HPDE6-E6E7 (cell line): ENCODE results near the gene CLASP1.

Source experiments
- DNase-seq: peaks from one replicate; pipeline ENCODE4 v3.0.0; 2011; ENCODE audit warnings: missing footprints; ENCODE audit errors: extremely low spot score

The CLASP1 gene

DNA sequence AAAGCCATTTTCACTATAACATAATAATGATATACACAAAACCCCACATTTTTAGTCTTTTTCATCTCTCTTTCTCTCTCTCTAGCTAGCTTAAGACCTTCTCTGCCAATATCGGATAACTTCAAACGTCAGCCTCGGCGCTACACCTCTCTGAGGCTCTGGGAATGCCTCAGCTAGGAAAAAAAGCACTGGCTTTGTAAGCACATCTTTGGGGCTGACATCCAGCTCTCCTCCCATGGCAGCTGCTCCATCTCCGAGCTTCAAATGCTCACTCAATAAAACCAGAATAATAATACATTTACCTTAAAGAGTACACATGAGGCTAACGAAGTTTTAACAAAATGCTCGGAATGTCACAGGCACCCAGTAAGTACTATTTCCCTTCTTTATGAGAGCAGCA lies 107.8 kb downstream of the CLASP1 start:
- DNase-seq = no peak

DNA sequence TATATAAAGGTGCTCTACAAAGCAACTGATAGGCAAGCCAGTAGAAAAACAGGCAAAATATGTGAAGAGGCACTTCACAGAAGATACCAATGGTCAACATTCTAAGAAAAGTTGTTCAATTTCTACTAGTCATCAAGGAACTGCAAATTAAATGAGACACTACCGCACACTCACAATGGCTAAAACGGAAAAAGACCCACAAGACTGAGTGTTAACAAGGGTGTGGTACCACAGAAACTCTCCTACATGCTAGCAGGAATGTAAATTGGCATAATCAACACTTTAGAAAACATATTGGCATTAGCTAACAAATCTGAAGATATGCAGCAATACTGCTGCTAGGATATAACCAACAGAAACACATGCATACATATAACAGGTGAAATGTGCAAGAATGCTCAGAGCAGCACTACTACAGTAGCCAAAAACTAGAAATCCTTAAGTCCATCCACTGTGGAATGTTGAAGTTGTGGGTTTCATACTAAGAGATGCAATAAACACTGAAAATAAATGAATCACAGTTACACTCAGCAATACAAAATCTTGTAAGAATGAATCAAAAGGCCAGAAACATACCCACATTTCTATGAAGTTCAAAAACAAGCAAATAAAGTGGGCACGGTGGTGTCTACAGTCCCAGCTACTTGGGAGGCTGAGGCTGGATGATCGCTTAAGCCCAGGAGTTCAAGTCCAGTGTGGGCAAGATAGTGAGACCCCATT lies 109.4 kb downstream of the CLASP1 start:
- DNase-seq = no peak

DNA sequence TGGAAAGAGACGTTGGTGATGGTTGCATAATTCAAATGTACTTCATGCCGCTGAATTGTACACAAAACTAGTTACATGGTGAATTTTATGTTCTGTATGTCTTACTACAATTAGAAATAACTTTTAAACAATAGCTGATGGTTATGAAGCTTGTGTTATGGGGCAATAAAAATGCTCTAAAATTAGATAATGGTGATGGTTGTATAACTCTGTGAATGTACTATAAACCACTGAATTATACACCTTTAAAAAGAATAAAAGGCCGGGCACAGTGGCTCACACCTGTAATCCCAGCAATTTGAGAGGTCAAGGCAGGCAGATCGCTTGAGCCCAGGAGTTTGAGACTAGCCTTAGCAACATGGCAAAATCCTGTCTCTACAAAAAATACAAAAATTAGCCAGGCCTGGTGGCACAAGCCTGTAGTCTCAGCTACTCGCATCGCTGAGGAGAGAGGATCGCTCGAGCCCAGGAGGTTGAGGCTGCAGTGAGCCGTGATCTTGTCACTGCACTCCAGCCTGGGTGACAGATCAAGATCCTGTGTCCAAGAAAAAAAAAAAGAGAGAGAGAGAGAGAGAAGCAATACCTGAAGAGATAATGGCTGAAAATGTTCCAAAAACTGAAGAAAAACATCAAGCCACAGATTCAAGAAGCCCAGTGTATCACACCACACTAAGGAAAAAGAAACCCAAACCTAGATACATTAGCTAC lies 112.3 kb downstream of the CLASP1 start:
- DNase-seq = no peak

DNA sequence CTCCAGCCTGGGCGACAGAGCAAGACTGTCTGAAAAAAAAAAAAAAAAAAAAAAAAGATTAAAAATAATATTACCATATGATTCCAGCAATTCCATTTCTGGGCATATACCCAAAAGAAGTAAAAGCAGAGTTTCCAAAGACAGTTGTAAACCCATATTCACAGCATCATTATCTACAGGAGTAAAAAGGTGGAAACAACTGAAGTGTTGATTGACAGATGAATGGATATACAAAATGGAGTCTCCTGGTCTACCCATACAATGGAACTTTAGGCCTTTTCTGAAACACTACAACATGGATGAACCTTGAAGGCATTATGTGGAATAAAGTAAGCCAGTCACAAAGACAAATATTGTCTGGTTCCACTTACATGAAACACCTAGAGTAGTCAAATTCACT lies 112.9 kb downstream of the CLASP1 start:
- no peak for DNase-seq

DNA sequence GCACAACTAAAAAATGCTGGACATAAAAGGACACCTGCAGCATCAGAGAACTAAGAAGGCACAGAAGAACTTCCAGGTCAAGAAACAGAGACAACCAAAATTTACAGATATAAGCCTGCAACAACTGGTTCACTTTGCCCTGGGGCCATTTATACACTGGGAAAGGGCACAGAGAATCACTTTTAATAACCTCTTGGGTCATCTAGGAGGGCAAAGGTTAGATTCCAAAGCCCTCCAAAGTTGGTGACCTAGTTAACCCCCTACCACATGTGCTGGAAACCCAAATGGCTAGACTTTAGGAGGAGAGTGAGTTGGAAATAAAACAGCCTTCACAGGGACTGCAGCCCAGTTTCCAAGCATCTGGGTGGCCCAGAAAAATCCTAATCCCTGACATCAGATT lies 115.3 kb downstream of the CLASP1 start:
- DNase-seq = no peak

DNA sequence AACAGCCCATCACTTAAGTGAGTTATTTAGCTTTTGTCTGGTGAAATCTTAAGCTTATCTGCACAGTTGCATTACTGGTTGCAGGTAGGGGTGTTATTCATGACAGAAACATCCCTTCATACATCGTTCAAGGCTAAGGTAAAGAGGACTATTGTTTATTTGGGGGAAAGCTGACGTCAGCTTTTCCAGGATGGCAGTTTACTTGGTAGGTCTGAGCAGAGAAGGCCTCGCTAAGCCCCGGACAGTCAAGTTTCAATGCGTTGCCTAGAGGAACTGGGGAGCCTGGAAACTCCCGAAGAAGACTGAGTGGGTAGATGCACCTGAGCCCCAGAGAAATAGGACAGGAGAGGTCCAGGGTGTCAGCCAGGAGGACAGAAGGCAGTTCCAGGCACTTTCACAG lies 116.4 kb downstream of the CLASP1 start:
- peak; percentile 22 for DNase-seq

DNA sequence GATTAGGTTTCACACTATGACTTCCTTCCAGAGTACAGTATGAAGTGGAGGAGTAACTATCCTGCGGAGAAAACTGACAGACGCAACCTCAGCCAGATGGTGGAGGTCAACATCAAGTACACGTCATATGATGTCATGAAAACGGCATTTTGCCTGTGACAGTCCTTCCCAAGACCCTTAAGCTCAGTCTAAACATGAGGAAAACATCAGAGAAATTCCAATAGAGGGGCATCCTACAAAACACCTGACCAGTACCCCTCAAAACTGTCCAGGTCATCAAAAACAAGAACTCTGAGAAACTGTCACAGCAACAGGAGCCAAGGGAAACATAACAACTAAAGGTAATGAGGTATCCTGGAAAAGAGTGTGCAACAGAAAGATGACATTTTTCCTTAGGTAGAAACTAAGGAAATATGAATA lies 116.9 kb downstream of the CLASP1 start:
- no peak for DNase-seq

DNA sequence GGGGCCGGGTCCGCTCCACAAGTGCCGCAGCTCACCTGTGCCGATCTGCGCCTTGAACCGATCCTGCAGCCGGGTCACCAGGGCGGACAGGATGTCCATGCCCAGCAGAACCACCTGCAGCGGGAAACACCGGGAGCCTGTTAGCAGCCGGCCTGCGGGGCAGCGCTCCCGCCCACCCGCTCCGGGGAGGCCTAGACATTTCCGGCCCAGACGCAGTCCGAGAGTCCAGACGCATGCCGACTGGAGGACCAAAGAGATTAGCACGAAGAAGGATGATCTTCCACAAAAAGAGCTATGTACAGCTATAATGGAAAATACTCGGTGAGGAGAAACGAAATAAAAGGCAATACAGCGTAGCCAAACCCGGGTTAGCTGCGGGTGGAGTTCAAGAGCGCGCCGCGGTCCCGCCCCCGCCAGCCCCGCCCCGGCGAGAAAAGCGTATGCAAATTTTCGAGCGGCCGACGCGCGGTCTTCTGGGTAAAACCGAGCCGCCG lies 119.0 kb downstream of the CLASP1 start:
- DNase-seq = peak; percentile 64

DNA sequence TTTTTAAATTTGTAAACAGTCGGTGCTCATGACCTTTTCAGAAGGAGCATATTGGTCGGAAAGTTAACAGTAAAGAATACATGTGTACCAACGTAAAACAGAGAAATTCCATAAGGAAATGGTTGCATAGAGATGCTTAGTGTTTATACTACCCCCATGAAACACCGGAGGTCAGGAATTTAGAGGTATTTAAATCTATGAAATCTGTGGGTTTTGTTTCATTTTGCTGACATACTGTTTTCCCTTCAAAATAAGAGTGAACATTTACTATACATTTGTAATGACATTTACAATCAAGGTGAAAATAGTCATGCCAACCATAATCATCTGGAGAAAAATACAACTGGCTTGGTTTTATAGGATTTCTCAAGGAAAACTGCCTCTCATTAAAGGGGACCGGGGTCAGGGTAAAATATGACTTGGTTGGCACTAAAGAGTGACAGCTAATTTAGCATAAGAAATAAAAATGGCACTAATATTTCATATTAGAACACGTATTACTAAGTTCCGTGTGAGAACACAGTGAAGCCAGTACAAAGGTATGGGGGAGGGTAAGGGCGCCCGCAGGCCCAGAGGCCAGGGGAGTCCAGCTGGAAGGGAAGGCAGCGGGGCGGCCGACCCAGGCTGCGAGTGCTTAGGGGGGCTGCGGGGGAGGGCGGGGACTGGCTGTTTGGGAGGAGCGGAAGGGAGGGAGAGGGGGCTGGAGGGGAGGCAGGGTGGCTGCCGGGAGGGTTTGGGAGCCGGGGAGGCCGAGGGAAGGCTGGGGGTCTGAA lies 119.6 kb downstream of the CLASP1 start:
- DNase-seq = peak; percentile 38

DNA sequence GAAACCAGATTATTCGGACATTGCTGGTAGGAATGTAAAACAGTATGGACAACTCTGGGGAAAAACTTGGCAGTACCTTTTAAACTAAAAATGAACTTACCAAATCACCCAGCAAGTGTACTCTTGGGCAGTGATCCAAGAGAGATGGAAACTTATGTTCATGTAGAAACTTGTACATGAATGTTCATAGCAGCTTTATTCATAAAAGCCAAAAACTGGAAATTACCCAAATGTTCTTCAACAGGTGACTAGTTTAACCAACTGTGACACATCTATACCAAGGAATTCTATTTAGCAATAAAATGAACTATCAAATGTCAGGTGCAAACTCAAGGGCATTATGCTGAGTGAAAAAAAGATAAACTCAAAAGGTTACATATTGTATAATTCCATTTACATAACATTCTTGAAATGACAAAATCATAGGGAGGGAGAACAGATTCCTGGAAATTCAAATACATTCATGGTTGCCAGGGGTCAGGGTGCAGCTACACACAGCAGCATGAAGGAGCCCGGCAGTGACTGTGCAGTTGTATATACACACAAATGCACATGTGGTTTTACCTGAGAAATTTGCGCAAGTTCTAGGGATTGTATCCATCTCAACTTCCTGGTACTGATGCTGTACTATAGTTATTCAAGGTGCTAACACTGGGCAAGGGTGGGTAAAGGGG lies 122.1 kb downstream of the CLASP1 start:
- no peak for DNase-seq

DNA sequence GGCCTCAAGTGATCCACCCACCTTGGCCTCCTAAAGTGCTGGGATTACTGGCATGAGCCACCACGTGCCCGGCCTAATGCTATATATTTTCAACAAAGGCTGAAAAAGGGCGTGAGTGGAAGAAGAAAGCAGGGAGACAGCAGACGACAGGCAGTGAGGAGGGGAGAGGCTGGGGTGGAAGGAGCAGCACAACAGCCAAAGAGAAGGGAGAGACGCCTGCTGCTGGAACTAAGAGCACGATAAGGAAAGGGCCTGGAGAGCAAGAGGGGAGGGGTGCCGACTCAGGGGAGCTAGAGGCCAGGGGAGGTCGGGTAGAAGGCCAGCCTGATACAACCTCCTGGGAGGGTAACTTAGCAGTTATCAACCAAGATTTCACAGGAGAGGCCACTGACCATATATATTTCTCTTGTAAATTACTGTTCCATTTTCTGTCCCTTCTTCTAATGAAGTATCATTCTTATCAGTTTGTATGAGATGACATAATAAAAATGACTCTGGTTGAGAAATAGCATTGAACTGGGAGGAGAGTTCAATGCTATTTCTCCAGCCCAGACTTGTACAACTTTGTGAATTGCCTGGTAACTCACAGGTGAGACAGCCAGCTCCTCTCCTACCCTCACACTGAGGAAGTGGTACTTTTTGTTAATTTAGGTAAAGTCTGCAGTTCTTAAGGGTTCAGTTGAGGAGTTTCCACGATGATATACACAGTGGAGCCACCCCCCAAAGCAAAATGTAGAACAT lies 124.4 kb downstream of the CLASP1 start:
- no peak for DNase-seq

DNA sequence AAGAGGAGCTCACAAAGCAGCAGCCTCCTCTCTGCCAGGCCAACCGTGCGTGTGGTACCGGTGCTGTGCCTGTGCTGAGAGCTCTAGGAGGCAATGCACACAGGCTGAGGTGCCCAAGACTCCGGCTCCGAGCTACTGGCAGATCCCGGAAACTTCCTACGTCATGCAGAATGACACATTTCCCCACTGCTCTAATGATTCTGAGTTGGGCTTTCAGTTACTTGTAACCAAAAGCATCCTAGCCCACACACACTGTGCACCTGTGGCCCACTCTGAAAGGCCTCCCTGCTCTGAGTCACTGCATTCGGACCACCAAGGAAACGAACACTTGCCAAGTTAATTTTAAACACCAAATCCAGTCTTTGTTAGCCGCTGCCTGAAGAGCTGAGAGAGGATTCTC lies 127.9 kb downstream of the CLASP1 start:
- no peak for DNase-seq

DNA sequence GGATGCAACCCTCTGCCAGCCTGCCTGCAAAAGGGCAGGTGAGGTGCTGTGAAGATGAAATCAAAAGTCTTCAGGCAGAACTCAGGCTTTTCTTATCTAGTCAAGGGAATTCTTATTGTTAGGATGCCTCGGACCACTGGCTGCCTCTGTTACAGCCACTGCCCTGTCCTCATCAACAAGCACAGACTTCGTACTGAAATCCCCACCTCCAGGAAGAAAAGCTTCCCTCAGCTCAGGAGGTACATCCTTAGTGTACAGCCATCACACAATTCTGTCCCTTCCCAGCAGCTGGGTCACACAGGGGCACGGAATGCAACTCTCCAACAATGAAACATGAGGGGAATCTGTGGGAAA lies 128.6 kb downstream of the CLASP1 start:
- no peak for DNase-seq

DNA sequence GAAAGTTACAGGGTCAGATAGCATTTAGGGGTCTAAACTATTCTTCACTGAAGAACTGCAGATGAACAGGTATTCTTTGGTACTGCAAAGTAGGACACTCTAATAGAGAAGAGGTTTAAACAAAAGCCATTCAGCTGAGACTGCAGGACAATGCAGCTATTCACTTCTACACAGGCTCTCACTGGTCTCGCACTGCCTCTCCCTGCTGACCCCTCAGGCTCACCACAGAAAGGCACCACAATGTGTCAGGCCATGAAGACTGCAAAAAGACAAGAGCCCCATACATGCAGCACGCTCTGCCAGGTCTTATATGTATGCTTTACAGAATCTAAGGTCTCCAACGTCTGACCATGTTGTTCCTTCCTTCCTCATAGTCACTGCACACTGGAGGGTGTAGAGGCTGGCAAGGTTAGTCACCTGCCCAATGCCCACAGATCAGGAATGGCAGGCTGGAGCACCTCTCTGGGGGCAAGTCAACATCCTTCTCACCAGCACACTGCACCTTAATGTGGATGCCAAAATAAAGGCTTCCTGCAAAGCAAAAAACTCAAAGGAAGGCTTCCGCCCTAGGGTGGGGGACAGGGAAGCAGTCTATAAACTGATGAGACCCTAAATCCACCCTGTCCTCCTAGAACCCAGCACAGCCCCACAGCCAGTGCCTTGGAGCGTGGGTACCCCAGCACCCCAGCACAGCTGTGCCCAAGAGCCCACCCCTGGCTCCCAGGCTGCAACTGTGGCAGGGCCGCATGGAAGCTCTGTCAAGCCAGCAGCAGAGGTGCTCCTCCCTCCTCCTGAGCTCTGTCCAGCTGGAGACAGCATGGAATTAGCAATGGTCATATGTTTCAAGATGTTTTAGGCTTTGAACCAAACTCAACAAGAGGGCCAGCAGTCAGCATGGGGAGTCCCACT lies 129.3 kb downstream of the CLASP1 start:
- no peak for DNase-seq

DNA sequence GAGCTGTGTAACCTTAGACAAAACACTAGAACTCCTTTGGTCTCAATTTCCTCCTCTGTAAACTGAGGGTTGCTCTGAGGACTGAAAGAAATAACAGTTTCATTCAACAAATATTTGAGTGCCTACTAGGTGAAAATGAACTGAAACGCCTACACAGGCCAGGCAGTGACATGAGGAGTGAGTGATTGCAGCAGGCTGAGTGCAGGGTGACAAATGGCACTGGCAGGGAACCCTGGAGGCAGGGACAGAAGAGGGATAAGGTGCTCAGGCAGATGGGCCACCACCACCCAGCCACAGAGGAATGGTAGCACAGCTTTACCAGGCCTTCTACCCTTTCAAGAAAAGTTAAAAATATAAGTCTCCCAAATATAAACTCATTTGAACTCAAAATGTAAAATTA lies 130.1 kb downstream of the CLASP1 start:
- no peak for DNase-seq

DNA sequence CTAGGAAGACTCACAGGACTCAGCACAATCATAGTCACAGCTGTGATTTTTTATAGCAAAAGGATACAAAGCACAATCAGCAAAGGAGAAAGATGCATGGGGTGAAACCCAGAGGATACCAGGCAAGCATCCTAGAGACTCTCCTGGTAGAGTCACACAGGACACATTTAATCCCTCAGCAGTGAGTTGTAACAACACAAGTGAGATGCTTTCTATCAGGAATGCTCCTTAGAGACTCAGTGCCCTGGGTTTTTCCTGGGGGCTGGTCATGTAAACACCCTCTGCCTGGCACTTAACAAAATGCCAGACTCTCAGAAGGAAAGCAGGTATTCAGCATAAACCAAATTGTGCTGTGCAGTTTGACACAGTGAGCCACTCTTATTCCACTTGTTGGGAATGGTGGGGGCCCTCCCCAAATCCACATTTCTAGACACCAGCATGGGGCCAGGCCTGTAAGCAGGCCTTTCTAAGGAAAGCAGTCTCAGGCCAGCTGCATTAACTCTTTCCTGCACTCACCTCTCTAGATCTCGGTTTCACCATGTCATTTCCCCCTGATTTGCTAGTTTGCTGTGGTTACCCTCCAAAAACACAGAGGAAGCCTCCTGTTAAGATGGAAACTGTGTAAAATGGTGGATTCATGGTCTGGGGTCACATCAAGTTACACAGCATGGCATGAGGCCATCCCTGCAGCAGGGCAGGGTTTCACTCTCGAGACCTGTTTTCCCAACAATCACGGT lies 135.5 kb downstream of the CLASP1 start:
- DNase-seq = no peak

DNA sequence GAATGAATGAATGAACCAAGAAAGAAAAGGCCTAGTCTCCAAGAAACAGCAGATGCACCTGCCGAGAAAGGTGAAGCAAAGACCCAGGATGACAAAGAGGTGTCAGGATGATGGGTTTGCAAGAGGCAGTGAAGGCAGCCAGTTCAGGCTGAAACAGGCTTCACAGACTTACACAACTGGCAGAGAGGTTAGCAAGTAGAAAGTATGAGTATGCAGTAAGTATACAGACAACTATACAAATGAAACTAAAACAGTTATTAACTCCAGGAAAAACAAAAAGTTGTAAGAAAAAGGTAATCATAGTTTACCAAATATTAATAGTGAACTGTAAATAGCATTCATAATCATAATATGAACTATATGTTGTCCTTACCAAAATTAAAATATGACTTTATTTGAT lies 138.4 kb downstream of the CLASP1 start:
- no peak for DNase-seq

DNA sequence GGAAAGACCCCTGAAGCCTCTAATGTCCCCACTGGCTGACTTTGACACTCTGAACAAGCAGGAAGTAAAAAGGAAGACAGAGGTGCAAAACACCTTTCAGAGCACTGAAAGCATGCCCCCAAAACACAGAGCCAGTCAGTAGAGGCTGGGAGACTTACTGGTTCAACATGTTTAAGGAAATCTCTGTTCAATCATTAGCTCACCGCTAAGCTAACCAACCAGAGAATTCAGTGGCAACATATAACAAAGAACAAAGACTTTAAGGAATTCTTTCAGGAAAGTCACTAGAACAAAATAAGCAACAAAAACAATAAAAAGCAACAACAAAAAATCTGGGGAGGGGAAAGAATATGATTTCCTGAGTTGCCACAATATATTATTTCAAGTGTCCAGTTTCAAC lies 142.6 kb downstream of the CLASP1 start:
- no peak for DNase-seq

DNA sequence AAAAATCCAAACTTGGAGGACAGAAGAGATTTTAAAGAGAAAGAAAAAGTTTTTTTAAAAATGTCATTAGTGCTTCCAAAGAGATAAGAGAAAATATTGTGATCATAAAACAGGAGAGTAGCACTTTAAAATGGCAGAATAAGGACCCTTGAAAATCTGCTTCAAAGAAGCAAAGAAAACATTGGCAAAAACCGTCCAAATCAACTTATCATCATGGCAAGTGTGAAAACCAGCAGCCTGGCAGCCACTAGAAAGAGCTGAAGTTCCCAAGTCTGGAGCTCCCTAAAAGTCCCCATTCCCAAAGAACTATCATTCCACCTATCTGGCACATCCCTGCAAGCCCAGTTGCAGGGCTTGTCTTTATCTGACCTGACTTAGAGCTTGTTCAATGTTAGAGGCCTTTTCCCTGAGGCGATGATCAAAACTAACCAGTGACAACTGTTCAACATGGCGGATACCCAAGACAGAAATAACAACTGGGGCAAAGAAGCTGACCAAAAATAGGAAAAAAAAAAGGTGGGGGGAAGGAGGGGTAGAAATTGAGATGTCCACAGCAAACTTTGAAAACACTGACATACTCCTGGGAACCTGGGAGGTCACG lies 143.2 kb downstream of the CLASP1 start:
- no peak for DNase-seq
